GM18907 (cell line): ENCODE data around the gene STEAP1.

ENCODE experiments used
- ATAC-seq: cut with Tn5 transposase; IDR thresholded peaks from one replicate; pipeline ENCODE4 v1.9.1; 2021; ENCODE audit warnings: mild to moderate bottlenecking, moderate library complexity; ENCODE audit not compliant: unreplicated experiment

STEAP1 gene

DNA sequence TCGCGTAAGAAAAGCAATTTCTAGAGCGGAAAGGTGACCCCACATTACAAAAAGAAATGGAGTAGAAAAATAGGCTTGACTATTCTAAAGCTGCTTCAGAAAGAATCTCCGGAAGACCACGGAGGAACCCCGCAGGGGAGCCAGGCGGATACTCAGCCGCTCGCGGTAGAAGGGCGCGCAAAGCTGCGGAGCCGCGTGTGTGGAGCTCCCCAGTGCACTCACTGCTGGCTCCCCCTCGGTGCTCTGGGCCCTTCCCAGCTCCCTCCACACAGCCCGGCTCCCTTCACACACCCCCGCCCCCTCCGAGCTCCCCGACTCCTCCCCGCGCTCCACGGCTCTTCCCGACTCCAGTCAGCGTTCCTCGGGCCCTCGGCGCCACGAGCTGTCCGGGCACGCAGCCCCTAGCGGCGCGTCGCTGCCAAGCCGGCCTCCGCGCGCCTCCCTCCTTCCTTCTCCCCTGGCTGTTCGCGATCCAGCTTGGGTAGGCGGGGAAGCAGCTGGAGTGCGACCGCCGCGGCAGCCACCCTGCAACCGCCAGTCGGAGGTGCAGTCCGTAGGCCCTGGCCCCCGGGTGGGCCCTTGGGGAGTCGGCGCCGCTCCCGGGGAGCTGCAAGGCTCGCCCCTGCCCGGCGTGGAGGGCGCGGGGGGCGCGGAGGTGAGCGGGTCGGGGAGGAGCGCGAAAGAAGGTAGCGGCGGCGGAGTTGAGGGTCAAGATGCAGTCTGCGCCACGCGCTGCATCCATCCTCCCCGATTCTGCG is 57.3 kb downstream of the STEAP1 start, which contains the start of gene STEAP2:
Gene STEAP2, plus strand, starts transcription at position 350 of the 758 bp plus-strand sequence. CDS start 13,343 bp downstream, outside the sequence.
- ATAC-seq = peak; percentile 97

DNA sequence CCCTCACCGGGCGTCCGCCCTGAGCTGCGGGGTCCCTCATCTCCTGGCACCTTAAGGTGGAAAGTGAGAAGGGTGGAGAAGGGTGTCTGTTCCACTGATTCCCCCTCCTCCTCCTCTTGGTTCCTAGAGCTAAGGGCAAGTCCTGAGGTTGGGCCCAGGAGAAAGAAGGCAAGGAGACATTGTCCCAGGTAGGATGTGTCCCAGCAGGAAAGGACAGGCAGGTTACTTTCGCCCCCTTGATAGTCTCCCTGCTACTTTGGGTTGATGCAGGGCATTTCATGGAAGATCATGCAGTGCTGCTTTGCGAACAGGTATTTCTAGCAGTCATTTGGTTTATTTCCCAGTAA is 57.9 kb downstream of the STEAP1 start:
- no peak for ATAC-seq

DNA sequence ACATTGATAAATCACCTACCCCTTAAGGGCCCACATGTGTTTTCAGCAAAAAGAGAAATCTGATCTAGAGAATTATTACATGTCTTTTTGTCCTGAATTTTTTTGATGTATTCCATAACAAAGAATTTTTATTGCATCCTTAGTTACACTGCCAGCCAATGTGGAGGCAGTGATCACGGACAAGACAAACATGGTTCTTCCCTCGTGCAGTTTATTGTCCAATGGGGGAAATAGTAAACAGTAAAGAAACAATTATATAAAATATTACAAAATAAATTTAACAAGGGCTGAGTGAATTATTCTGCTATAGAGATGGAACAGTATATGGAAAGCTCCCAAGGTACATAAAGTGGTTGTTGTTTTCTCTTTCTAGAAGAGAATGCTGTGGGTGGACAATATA is 59.3 kb downstream of the STEAP1 start:
- no peak for ATAC-seq
